HG02798 (cell line): ENCODE data around the gene CPSF4L.
"Not testable (repeated sequence)": the region's sequence is repeated elsewhere in the genome, so short reads cannot be mapped to it uniquely, and the experiment has no call there.

Experiments used
- ATAC-seq: cut with Tn5 transposase; IDR thresholded peaks from one replicate; pipeline ENCODE4 v1.9.1; 2021; ENCODE audit warnings: mild to moderate bottlenecking; ENCODE audit not compliant: unreplicated experiment, poor library complexity

Gene CPSF4L

GRCh38 chr17:73271072-73271471 lies 9.4 kb upstream of the CPSF4L start:
- peak; percentile 97 for ATAC-seq

- ATAC-seq = no peak
Observed at GRCh38 chr17:73269791-73270190, 8.1 kb upstream of the CPSF4L start.

- no peak for ATAC-seq
Observed at GRCh38 chr17:73269329-73269615, 7.6 kb upstream of the CPSF4L start.

GRCh38 chr17:73268582-73269328 lies 7.1 kb upstream of the CPSF4L start:
- ATAC-seq = no peak

- no peak for ATAC-seq
Observed at GRCh38 chr17:73267648-73268537, 6.2 kb upstream of the CPSF4L start.

- ATAC-seq = no peak
Observed at GRCh38 chr17:73266796-73267195, 5.1 kb upstream of the CPSF4L start.

GRCh38 chr17:73265646-73266640 lies 4.3 kb upstream of the CPSF4L start:
- ATAC-seq = no peak

GRCh38 chr17:73264448-73264847 lies 2.8 kb upstream of the CPSF4L start:
- ATAC-seq = not testable (repeated sequence)

GRCh38 chr17:73262676-73263642 lies 1.3 kb upstream of the CPSF4L start:
- no peak for ATAC-seq

GRCh38 chr17:73261952-73262675 lies 434 bp upstream of the CPSF4L start:
- ATAC-seq = no peak

- ATAC-seq = no peak
Observed at GRCh38 chr17:73257516-73257915, 4.2 kb downstream of the CPSF4L start.

GRCh38 chr17:73256220-73256619 lies 5.5 kb downstream of the CPSF4L start:
- ATAC-seq = no peak

- peak; percentile 56 for ATAC-seq
Observed at GRCh38 chr17:73255671-73256181, 6.0 kb downstream of the CPSF4L start.

GRCh38 chr17:73251871-73252270 lies 9.8 kb downstream of the CPSF4L start:
- ATAC-seq = no peak

- no peak for ATAC-seq
Observed at GRCh38 chr17:73250851-73251640, 10.6 kb downstream of the CPSF4L start.

- no peak for ATAC-seq
Observed at GRCh38 chr17:73249700-73250099, 12.0 kb downstream of the CPSF4L start.

- no peak for ATAC-seq
Observed at GRCh38 chr17:73248532-73248931, 13.1 kb downstream of the CPSF4L start.

GRCh38 chr17:73247726-73248125 lies 14.0 kb downstream of the CPSF4L start:
- no peak for ATAC-seq
